B cell (primary cell): ENCODE results near the gene PLD5. TPM values are rescaled to one million over a fixed set of nuclear protein-coding genes. Genes with fewer than 3 reads are reported as not detected.

Source experiments
- ATAC-seq: fragments of 200-7000 bp; cut with Tn5 transposase; one replicate; pipeline ENCODE4 v1.10.0; 2021; ENCODE audit warnings: low read depth, mild to moderate bottlenecking, moderate number of reproducible peaks, moderate library complexity
- CTCF ChIA-PET: fragments of 350-600 bp; sonication (Branson Sonifier 250); formaldehyde crosslinking; loops from one replicate; lab custom pipeline; 2021; ENCODE audit warnings: antibody characterized with exemption, inconsistent platforms; lab: Charles Lee
- POLR2A ChIA-PET: fragments of 350-600 bp; sonication (Branson Sonifier 250); formaldehyde crosslinking; loops from one replicate; lab custom pipeline; 2021; ENCODE audit warnings: antibody characterized with exemption; lab: Charles Lee
- DNase-seq: peaks from one replicate; pipeline ENCODE4 v3.0.0; 2013
- H2AFZ ChIP-seq: 2 replicates; pipeline ENCODE4 v1.6.1; 2012; ENCODE audit warnings: mild to moderate bottlenecking, low read depth, low read length; ENCODE audit not compliant: insufficient read depth, poor library complexity, severe bottlenecking
- H3K27ac ChIP-seq, 2 donors: 1 replicate in 1 of 2; 2 replicates in 1 of 2; pipeline ENCODE4 v1.5.1; 2012 to 2013; ENCODE audit warnings: low read length in 2 of 2, mild to moderate bottlenecking in 2 of 2, moderate library complexity in 1 of 2
- H3K27me3 ChIP-seq, 4 experiments: fragments of 200-600 bp in 1 of 4; sonication (generic) in 1 of 4; replicated peaks in 1 of 4; 1 replicate in 2 of 4; 2 replicates in 2 of 4; pipeline versions ENCODE4 v1.6.1 to v1.7.0; 2013 to 2016; ENCODE audit warnings: low read length in 3 of 4, mild to moderate bottlenecking in 2 of 4, mixed read lengths in 1 of 4, moderate library complexity in 1 of 4; ENCODE audit not compliant: insufficient read depth in 4 of 4, control insufficient read depth in 3 of 4; ENCODE audit errors: control extremely low read depth in 1 of 4
- H3K36me3 ChIP-seq, 2 experiments: replicated peaks in 1 of 2; 1 replicate in 1 of 2; 2 replicates in 1 of 2; pipeline versions ENCODE4 v1.6.1 to v1.7.1; 2013; ENCODE audit warnings: low read length in 1 of 2; ENCODE audit not compliant: insufficient read depth in 2 of 2, control insufficient read depth in 1 of 2; ENCODE audit errors: control extremely low read depth in 1 of 2, extremely low read depth in 1 of 2
- H3K4me1 ChIP-seq, 2 donors: fragments of 200-600 bp in 1 of 2; sonication (generic) in 1 of 2; 1 replicate in 1 of 2; 2 replicates in 1 of 2; pipeline versions ENCODE4 v1.5.1 to v1.6.1; 2013 to 2017; ENCODE audit warnings: low read length in 2 of 2; ENCODE audit not compliant: control insufficient read depth in 2 of 2, insufficient read depth in 2 of 2
- H3K4me2 ChIP-seq: replicated peaks from 2 replicates; pipeline ENCODE3; 2012; ENCODE audit warnings: mild to moderate bottlenecking, low read depth, low read length; ENCODE audit not compliant: poor library complexity, severe bottlenecking
- H3K4me3 ChIP-seq, 5 experiments: fragments of 200-600 bp in 1 of 5; sonication (generic) in 1 of 5; 1 replicate in 3 of 5; 2 replicates in 2 of 5; pipeline versions ENCODE4 v1.5.1 to v1.7.0; 2011 to 2016; ENCODE audit warnings: low read length in 4 of 5, mild to moderate bottlenecking in 4 of 5, low read depth in 2 of 5, control low read depth in 1 of 5, moderate library complexity in 1 of 5; ENCODE audit not compliant: insufficient read depth in 1 of 5; ENCODE audit errors: control extremely low read depth in 1 of 5, extremely low read depth in 1 of 5
- H3K79me2 ChIP-seq: fragments of 200-600 bp; sonication (generic); one replicate; pipeline ENCODE4 v1.6.0; 2016; ENCODE audit warnings: low read length; ENCODE audit not compliant: control insufficient read depth, insufficient read depth
- H3K9ac ChIP-seq: fragments of 200-600 bp; sonication (generic); 2 replicates; pipeline ENCODE4 v1.6.1; 2017; ENCODE audit warnings: mild to moderate bottlenecking, low read length, moderate library complexity
- H3K9me3 ChIP-seq, 3 donors: one replicate each; pipeline versions ENCODE4 v1.6.1 to v1.7.1; 2013; ENCODE audit warnings: low read length in 2 of 3; ENCODE audit not compliant: control insufficient read depth in 2 of 3, insufficient read depth in 1 of 3; ENCODE audit errors: control extremely low read depth in 1 of 3
- H4K20me1 ChIP-seq: 2 replicates; pipeline ENCODE4 v1.6.0; 2012; ENCODE audit warnings: mild to moderate bottlenecking, low read length; ENCODE audit not compliant: insufficient read depth, control insufficient read depth, poor library complexity, severe bottlenecking
- H3K27ac Mint-ChIP-seq: one replicate; pipeline ENCODE4 v1.8.0; 2021; ENCODE audit warnings: mixed read lengths
- H3K27me3 Mint-ChIP-seq: one replicate; pipeline ENCODE4 v1.8.0; 2021; ENCODE audit warnings: mixed read lengths
- H3K4me1 Mint-ChIP-seq: one replicate; pipeline ENCODE4 v1.8.0; 2021; ENCODE audit warnings: mixed read lengths
- H3K4me3 Mint-ChIP-seq: one replicate; pipeline ENCODE4 v1.8.0; 2021; ENCODE audit warnings: mixed read lengths
- H3K9me3 Mint-ChIP-seq: one replicate; pipeline ENCODE4 v1.8.0; 2022; ENCODE audit warnings: mixed read lengths; ENCODE audit not compliant: insufficient read depth
- EZH2 ChIP-seq: IDR thresholded peaks from 2 replicates; pipeline ENCODE4 v1.6.1; 2012; ENCODE audit warnings: borderline replicate concordance, low read depth, mild to moderate bottlenecking, moderate library complexity, low read length; ENCODE audit not compliant: insufficient read depth, poor library complexity, severe bottlenecking
- WGBS: methylation state at CpG from one replicate; pipeline ENCODE4 v1.1.5; 2013; ENCODE audit warnings: missing lambda C conversion rate; ENCODE audit not compliant: insufficient coverage; 5-methylcytosine and 5-hydroxymethylcytosine counted together
- intact Hi-C: fragments of 100-400 bp; cut with micrococcal nuclease; formaldehyde crosslinking; loops from one replicate; pipeline ENCODE4 v1.10.0; 2022
- polyA plus RNA-seq: library from polyadenylated mRNA; depleted of rRNA; stranded (reverse); fragments of >200 nt; gene quantifications from 2 replicates; pipeline ENCODE4 v1.2.3, GENCODE V29; 2012
- total RNA-seq, 2 donors: library from RNA; stranded (reverse); fragments of 120-200 nt in 1 of 2; gene quantifications; 1 replicate in 1 of 2; 2 replicates in 1 of 2; pipeline versions ENCODE4 v1.2.3 to v1.2.4, GENCODE V29; 2013 to 2022
- TF ChIP-seq, protein P1 (sequence below): fragments of 200-600 bp; IDR thresholded peaks from one replicate; pipeline ENCODE4 v1.8.0; 2022; ENCODE audit warnings: antibody characterized with exemption, mild to moderate bottlenecking

The PLD5 gene
- total and polyA plus RNA-seq, 2 donors (not counting 1 experiment from before 2014, with no cell fraction given): 0.37 to 1.9 TPM

DNA sequence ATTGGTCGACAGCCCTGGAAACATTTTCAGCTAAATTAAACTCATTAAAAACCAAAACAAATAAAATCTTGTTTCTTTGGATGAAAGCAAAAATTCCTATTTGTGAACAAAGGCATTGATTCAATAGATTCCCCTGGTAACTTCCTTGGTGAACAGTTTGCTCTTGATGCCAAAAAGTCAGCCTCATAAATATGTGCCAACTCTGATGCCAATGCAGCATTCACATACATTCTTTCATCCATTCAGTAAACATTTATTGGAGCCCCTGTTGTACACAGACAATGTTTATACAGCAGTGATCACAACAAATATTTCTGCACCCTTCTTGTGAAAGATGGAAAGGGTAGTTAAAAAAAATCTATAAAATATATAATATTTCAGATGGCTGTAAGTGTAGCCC lies 107.8 kb downstream of the PLD5 start:
- ChIA-PET CTCF (no interaction called here), POLR2A (no interaction called here)
- Histone ChIP-seq H3K27ac (no peak overlapping the region), H3K79me2 (no peaks in the 10 kb centered on the region), H4K20me1 (no peaks in the 10 kb centered on the region), H3K4me3 (no peak overlapping the region), H2AFZ (no peak overlapping the region), H3K36me3 (no peaks in the 10 kb centered on the region), H3K9ac (no peak overlapping the region), H3K4me2 (no peak overlapping the region), H3K4me1 (no peaks in the 10 kb centered on the region), H3K27me3 (no peaks in the 10 kb centered on the region), H3K9me3 (no peaks in the 10 kb centered on the region)
- H3K4me3 Mint-ChIP-seq: no peak overlapping the region
- TF ChIP-seq, protein P1, sequence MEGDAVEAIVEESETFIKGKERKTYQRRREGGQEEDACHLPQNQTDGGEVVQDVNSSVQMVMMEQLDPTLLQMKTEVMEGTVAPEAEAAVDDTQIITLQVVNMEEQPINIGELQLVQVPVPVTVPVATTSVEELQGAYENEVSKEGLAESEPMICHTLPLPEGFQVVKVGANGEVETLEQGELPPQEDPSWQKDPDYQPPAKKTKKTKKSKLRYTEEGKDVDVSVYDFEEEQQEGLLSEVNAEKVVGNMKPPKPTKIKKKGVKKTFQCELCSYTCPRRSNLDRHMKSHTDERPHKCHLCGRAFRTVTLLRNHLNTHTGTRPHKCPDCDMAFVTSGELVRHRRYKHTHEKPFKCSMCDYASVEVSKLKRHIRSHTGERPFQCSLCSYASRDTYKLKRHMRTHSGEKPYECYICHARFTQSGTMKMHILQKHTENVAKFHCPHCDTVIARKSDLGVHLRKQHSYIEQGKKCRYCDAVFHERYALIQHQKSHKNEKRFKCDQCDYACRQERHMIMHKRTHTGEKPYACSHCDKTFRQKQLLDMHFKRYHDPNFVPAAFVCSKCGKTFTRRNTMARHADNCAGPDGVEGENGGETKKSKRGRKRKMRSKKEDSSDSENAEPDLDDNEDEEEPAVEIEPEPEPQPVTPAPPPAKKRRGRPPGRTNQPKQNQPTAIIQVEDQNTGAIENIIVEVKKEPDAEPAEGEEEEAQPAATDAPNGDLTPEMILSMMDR: no peak
- TF ChIP-seq EZH2: no peak
- no peaks in the 10 kb centered on the region for H3K4me1 Mint-ChIP-seq
- intact Hi-C loops: no loop called here
- no peaks in the 10 kb centered on the region for H3K9me3 Mint-ChIP-seq
- ATAC-seq (no peak), DNase-seq (no peak)
- H3K27ac Mint-ChIP-seq: no peak overlapping the region
- H3K27me3 Mint-ChIP-seq: no peaks in the 10 kb centered on the region
- WGBS: 60% methylated on average over 1 of the region's 1 CpG

DNA sequence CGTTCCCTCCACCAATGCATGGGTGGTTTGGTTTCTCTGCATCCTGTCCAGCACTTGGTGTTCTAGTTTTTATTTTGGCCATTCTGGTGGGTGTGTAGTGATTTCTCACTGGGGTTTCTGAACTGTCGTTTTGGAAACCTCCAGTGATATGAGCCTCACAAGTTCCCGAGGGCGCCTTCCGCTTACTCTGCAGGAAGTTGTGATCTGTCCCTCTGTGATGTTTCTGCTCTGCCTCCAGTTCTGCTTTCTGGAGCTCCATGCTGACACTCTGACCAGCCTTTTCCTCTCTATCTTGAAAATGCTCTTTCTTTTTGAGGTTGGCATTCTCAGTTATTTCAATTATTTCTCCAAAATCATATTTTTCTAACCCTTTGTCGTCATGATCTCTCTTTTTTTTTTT lies 111.6 kb downstream of the PLD5 start:
- H2AFZ ChIP-seq: no peak overlapping the region
- H3K4me3 ChIP-seq: no peak overlapping the region
- no peak for TF ChIP-seq EZH2
- TF ChIP-seq, protein P1: no peak
- ATAC-seq (no peak), DNase-seq (no peak)
- no peaks in the 10 kb centered on the region for H3K4me1 Mint-ChIP-seq
- 64% methylated on average over 5 of the region's 6 CpGs for WGBS
- POLR2A ChIA-PET: no interaction called here
- H3K36me3 ChIP-seq: no peaks in the 10 kb centered on the region
- no peak overlapping the region for H3K27ac Mint-ChIP-seq
- H3K9ac ChIP-seq: no peak overlapping the region
- H3K9me3 ChIP-seq: peaks cover 0 to 7% (median 0%) of the 10 kb centered on the region in 3 donors
- intact Hi-C loops: no loop called here
- H4K20me1 ChIP-seq: no peaks in the 10 kb centered on the region
- H3K27me3 Mint-ChIP-seq: no peaks in the 10 kb centered on the region
- no peaks in the 10 kb centered on the region for H3K27me3 ChIP-seq
- H3K4me2 ChIP-seq: no peak overlapping the region
- CTCF ChIA-PET: no interaction called here
- no peaks in the 10 kb centered on the region for H3K79me2 ChIP-seq
- no peaks in the 10 kb centered on the region for H3K4me1 ChIP-seq
- H3K27ac ChIP-seq: no peak overlapping the region
- H3K9me3 Mint-ChIP-seq: peaks cover 2% of the 10 kb centered on the region
- no peak overlapping the region for H3K4me3 Mint-ChIP-seq
